Stimulated activated CD4-positive, alpha-beta T cell treated with anti-CD3 and anti-CD28 coated beads, TNF-alpha, amount 100 ng/mL, for 4 hours (primary cell): Measurements from ENCODE around the gene PRDM16.

Experiments used
- DNase-seq, 3 experiments: peaks; one replicate each; pipeline ENCODE4 v3.0.0-alpha.2; 2020; ENCODE audit warnings: low read depth in 3 of 3

The PRDM16 gene

GRCh38 chr1:3261007-3261968, 192.3 kb downstream of the PRDM16 start:
- no peak for DNase-seq

GRCh38 chr1:3261969-3262579, 193.1 kb downstream of the PRDM16 start:
- no peak for DNase-seq

- no peak for DNase-seq
Observed at GRCh38 chr1:3262681-3263286, 193.8 kb downstream of the PRDM16 start.

GRCh38 chr1:3263790-3264189, 194.8 kb downstream of the PRDM16 start:
- DNase-seq: no peak

- DNase-seq: no peak
Observed at GRCh38 chr1:3264456-3264855, 195.5 kb downstream of the PRDM16 start.

- DNase-seq: no peak
Observed at GRCh38 chr1:3265835-3266805, 197.1 kb downstream of the PRDM16 start.

GRCh38 chr1:3266870-3267549, 198.0 kb downstream of the PRDM16 start:
- no peak for DNase-seq

- no peak for DNase-seq
Observed at GRCh38 chr1:3267550-3268270, 198.7 kb downstream of the PRDM16 start.

GRCh38 chr1:3268281-3268680, 199.3 kb downstream of the PRDM16 start:
- DNase-seq: no peak

- DNase-seq: no peak
Observed at GRCh38 chr1:3270403-3271245, 201.6 kb downstream of the PRDM16 start.

GRCh38 chr1:3271866-3272265, 202.9 kb downstream of the PRDM16 start:
- DNase-seq: no peak

- DNase-seq: no peak
Observed at GRCh38 chr1:3272321-3273045, 203.5 kb downstream of the PRDM16 start.

GRCh38 chr1:3273447-3273846, 204.4 kb downstream of the PRDM16 start:
- DNase-seq: no peak

GRCh38 chr1:3274972-3275371, 206.0 kb downstream of the PRDM16 start:
- no peak for DNase-seq

GRCh38 chr1:3275471-3276340, 206.7 kb downstream of the PRDM16 start:
- no peak for DNase-seq

- DNase-seq: no peak
Observed at GRCh38 chr1:3276341-3276800, 207.4 kb downstream of the PRDM16 start.

GRCh38 chr1:3277011-3277471, 208.0 kb downstream of the PRDM16 start:
- no peak for DNase-seq
